GM12865 (cell line): Measurements from ENCODE around the gene PLPP7.
"Not testable (repeated sequence)": the region's sequence is repeated elsewhere in the genome, so short reads cannot be mapped to it uniquely, and the experiment has no call there.

Source experiments
- DNase-seq: peaks from one replicate; pipeline ENCODE4 v3.0.0; 2010; ENCODE audit warnings: low read depth
- H3K4me3 ChIP-seq: 2 replicates; pipeline ENCODE4 v1.5.1; 2011; ENCODE audit warnings: mild to moderate bottlenecking, low read depth, low read length, control low read depth
- CTCF ChIP-seq: IDR thresholded peaks from 2 replicates; pipeline ENCODE4 v1.5.1; 2011; ENCODE audit warnings: low read length, control low read depth, low read depth, inconsistent platforms; ENCODE audit not compliant: insufficient read depth; ENCODE audit errors: missing control alignments

The PLPP7 gene

GRCh38 chr9:131324736-131325679 lies 35.5 kb downstream of the PLPP7 start:
- DNase-seq, result no peak
- no peak overlapping the region for H3K4me3 ChIP-seq
- TF ChIP-seq CTCF, result no peak

- no peak for TF ChIP-seq CTCF
- no peak for DNase-seq
- no peak overlapping the region for H3K4me3 ChIP-seq
Measured at GRCh38 chr9:131329241-131329641, 39.7 kb downstream of the PLPP7 start.

GRCh38 chr9:131330814-131331600 lies 41.5 kb downstream of the PLPP7 start:
- TF ChIP-seq CTCF, result no peak

GRCh38 chr9:131331996-131332395 lies 42.5 kb downstream of the PLPP7 start:
- not testable (repeated sequence) for DNase-seq, H3K4me3 ChIP-seq

More at GRCh38 chr9:131330814-131331600, 41.5 kb downstream of the PLPP7 start:
- H3K4me3 ChIP-seq, result no peak overlapping the region
- no peak for DNase-seq

- H3K4me3 ChIP-seq, result no peak overlapping the region
- no peak for TF ChIP-seq CTCF
- DNase-seq, result no peak
Measured at GRCh38 chr9:131333771-131334628, 44.5 kb downstream of the PLPP7 start.

GRCh38 chr9:131334629-131335367 lies 45.3 kb downstream of the PLPP7 start:
- DNase-seq, result no peak
- H3K4me3 ChIP-seq, result no peak overlapping the region
- no peak for TF ChIP-seq CTCF
